OCI-LY7 (cell line): ENCODE data around the gene UTS2B. TPM values are rescaled to one million over a fixed set of nuclear protein-coding genes. Genes with fewer than 3 reads are reported as not detected.

Source experiments
- BruUV-seq: library from RNA; stranded (reverse); fragments of 400-500 nt; replicated peaks from 2 replicates; lab custom pipeline; 2021; lab: Mats Ljungman, UMichigan
- CTCF ChIA-PET: fragments of 300-600 bp; sonication (Branson Sonifier 250); formaldehyde crosslinking; loops from one replicate; lab custom pipeline; 2022; ENCODE audit warnings: antibody characterized with exemption; ENCODE audit not compliant: unreplicated experiment; lab: Charles Lee
- POLR2A ChIA-PET: fragments of 300-600 bp; sonication (Branson Sonifier 250); formaldehyde crosslinking; loops from one replicate; lab custom pipeline; 2022; ENCODE audit warnings: antibody characterized with exemption; lab: Charles Lee
- DNase-seq: peaks from one replicate; pipeline ENCODE4 v3.0.0-alpha.2; 2015; ENCODE audit warnings: low spot score
- H2AFZ ChIP-seq: fragments of 200-600 bp; sonication (generic), shearing (Covaris generic); 2 replicates; pipeline ENCODE4 v1.6.1; 2014; ENCODE audit warnings: mild to moderate bottlenecking, antibody characterized with exemption, low read length, moderate library complexity
- H3K27ac ChIP-seq: fragments of 200-600 bp; sonication (generic); 2 replicates; pipeline ENCODE4 v1.5.1; 2014; ENCODE audit warnings: mixed run types, low read depth, mild to moderate bottlenecking, moderate library complexity, low read length, inconsistent platforms; ENCODE audit not compliant: poor library complexity, severe bottlenecking
- H3K36me3 ChIP-seq: fragments of 200-600 bp; sonication (generic); 2 replicates; pipeline ENCODE4 v1.6.1; 2014; ENCODE audit warnings: mild to moderate bottlenecking, antibody characterized with exemption, low read length, moderate library complexity, mixed read lengths; ENCODE audit not compliant: insufficient read depth
- H3K4me1 ChIP-seq: fragments of 200-600 bp; sonication (generic); 2 replicates; pipeline ENCODE4 v1.5.1; 2014; ENCODE audit warnings: mild to moderate bottlenecking, low read length; ENCODE audit not compliant: insufficient read depth, poor library complexity, severe bottlenecking
- H3K4me2 ChIP-seq: fragments of 200-600 bp; sonication (generic); 2 replicates; pipeline ENCODE4 v1.6.1; 2014; ENCODE audit warnings: mild to moderate bottlenecking, low read length
- H3K4me3 ChIP-seq: fragments of 200-600 bp; sonication (generic); 2 replicates; pipeline ENCODE4 v1.5.1; 2014; ENCODE audit warnings: mild to moderate bottlenecking, low read depth, low read length; ENCODE audit not compliant: poor library complexity, severe bottlenecking
- H3K79me2 ChIP-seq: fragments of 200-600 bp; sonication (generic); 2 replicates; pipeline ENCODE4 v1.6.1; 2016; ENCODE audit warnings: low read depth, mild to moderate bottlenecking, low read length, moderate library complexity, mixed read lengths; ENCODE audit not compliant: insufficient read depth
- H3K9me2 ChIP-seq: fragments of 200-600 bp; sonication (generic); 2 replicates; pipeline ENCODE4 v1.6.1; 2016; ENCODE audit warnings: mild to moderate bottlenecking, low read length, mixed read lengths; ENCODE audit not compliant: insufficient read depth
- H3K9me3 ChIP-seq: fragments of 200-600 bp; sonication (generic); 2 replicates; pipeline ENCODE4 v1.6.1; 2014; ENCODE audit warnings: mild to moderate bottlenecking, mixed run types, low read length, mixed read lengths
- H4K20me1 ChIP-seq: fragments of 200-600 bp; sonication (generic); 2 replicates; pipeline ENCODE4 v1.6.1; 2014; ENCODE audit warnings: mild to moderate bottlenecking, antibody characterized with exemption, low read length, moderate library complexity, mixed read lengths; ENCODE audit not compliant: insufficient read depth
- CTCF ChIP-seq: fragments of 200-600 bp; sonication (generic); conservative IDR thresholded peaks from 2 replicates; pipeline ENCODE4 v1.5.1; 2014; ENCODE audit warnings: mild to moderate bottlenecking, antibody characterized with exemption, low read length, moderate library complexity, mixed read lengths
- EZH2phosphoT487 ChIP-seq: fragments of 200-600 bp; sonication (generic); IDR thresholded peaks from 2 replicates; pipeline ENCODE4 v1.6.1; 2018; ENCODE audit warnings: low read depth, borderline replicate concordance, mild to moderate bottlenecking, mixed run types, antibody characterized with exemption, low read length, moderate library complexity, mixed read lengths
- intact Hi-C: fragments of 100-400 bp; cut with micrococcal nuclease; formaldehyde crosslinking; loops from one replicate; pipeline ENCODE4 v1.10.0; 2022; ENCODE audit not compliant: unreplicated experiment
- total RNA-seq, 2 experiments: library from RNA; depleted of rRNA in 1 of 2; stranded (reverse); fragments of >200 nt in 1 of 2; shearing (Covaris generic) in 1 of 2; gene quantifications; 2 replicates each; pipeline ENCODE4 v1.2.3, GENCODE V29; 2014 to 2022

Gene UTS2B
- total RNA-seq, 2 experiments from 2014 or later = 0.92 to 1.1 TPM

GRCh38 chr3:191336833-191337232 is 6.5 kb upstream of the UTS2B start:
- H3K9me2 ChIP-seq = no peaks in the 10 kb centered on the region
- no peak overlapping the region for H3K4me3 ChIP-seq
- no peaks in the 10 kb centered on the region for H3K9me3 ChIP-seq
- BruUV-seq = no TSS peak
- H3K4me2 ChIP-seq = no peak overlapping the region
- TF ChIP-seq CTCF (no peak), EZH2phosphoT487 (no peak)
- no peak for DNase-seq
- POLR2A ChIA-PET = interaction anchor here (0.6 to 2.1 kb wide), 11 partner anchors 8 to 1114 kb away, joined by 3 to 8 read pairs (median 4); no protein-coding TSS in a partner anchor
- no peaks in the 10 kb centered on the region for H3K36me3 ChIP-seq
- peaks cover 96% of the 10 kb centered on the region; the same call in 1 of the 2 replicates for H3K79me2 ChIP-seq
- CTCF ChIA-PET = no interaction called here
- no peak overlapping the region for H2AFZ ChIP-seq
- H3K27ac ChIP-seq = no peak overlapping the region
- intact Hi-C loops = no loop called here
- peaks cover 26% of the 10 kb centered on the region; the same call in 1 of the 2 replicates for H4K20me1 ChIP-seq
- peaks cover 51% of the 10 kb centered on the region for H3K4me1 ChIP-seq

- H3K27ac ChIP-seq = no peak overlapping the region
- no peak overlapping the region for H2AFZ ChIP-seq
- peaks cover 98% of the 10 kb centered on the region for H3K79me2 ChIP-seq
- POLR2A ChIA-PET = no interaction called here
- CTCF ChIA-PET = no interaction called here
- no peak for TF ChIP-seq CTCF
- TF ChIP-seq EZH2phosphoT487 = no peak
- H3K4me3 ChIP-seq = no peak overlapping the region
- H3K4me2 ChIP-seq = 0 out of 2 replicates have a peak overlapping the region, but pooled peaks have one; percentile 13
- no peaks in the 10 kb centered on the region for H3K9me2 ChIP-seq
- no TSS peak for BruUV-seq
- H3K4me1 ChIP-seq = peaks cover 66% of the 10 kb centered on the region
- intact Hi-C loops = no loop called here
- no peak for DNase-seq
- H4K20me1 ChIP-seq = peaks cover 9% of the 10 kb centered on the region; the same call in 1 of the 2 replicates
- no peaks in the 10 kb centered on the region for H3K36me3 ChIP-seq
- no peaks in the 10 kb centered on the region for H3K9me3 ChIP-seq
Measured at GRCh38 chr3:191334346-191334893, 4.1 kb upstream of the UTS2B start.

GRCh38 chr3:191333298-191333880 is 3.1 kb upstream of the UTS2B start:
- Histone ChIP-seq H3K4me3 (no peak overlapping the region), H3K9me3 (no peaks in the 10 kb centered on the region), H3K79me2 (peaks cover 88% of the 10 kb centered on the region), H3K9me2 (no peaks in the 10 kb centered on the region), H3K36me3 (no peaks in the 10 kb centered on the region), H3K4me1 (peaks cover 62% of the 10 kb centered on the region), H2AFZ (no peak overlapping the region), H4K20me1 (0 out of 2 replicates have a peak, but pooled peaks cover 4% of the 10 kb centered on the region), H3K27ac (no peak overlapping the region), H3K4me2 (peak overlapping the region; percentile 23)
- POLR2A ChIA-PET = interaction anchor here (0.7 to 3.1 kb wide), 8 partner anchors 8 to 164 kb away, joined by 3 to 14 read pairs (median 4); no protein-coding TSS in a partner anchor
- no peak for DNase-seq
- BruUV-seq = no TSS peak
- TF ChIP-seq EZH2phosphoT487 (no peak), CTCF (no peak)
- intact Hi-C loops = no loop called here
- CTCF ChIA-PET = no interaction called here
